ENCODE measurements around the gene CDH4.
"Not testable (repeated sequence)": the region's sequence is repeated elsewhere in the genome, so short reads cannot be mapped to it uniquely, and the experiment has no call there.

The CDH4 gene

GRCh38 chr20:61253640-61254511, 1.8 kb downstream of the CDH4 start:
- DNase-seq = peak; percentile 24

- DNase-seq = peak; percentile 43
Observed at GRCh38 chr20:61254881-61255626, 3.0 kb downstream of the CDH4 start.

GRCh38 chr20:61256365-61256764, 4.3 kb downstream of the CDH4 start:
- DNase-seq = no peak

GRCh38 chr20:61256824-61257223, 4.8 kb downstream of the CDH4 start:
- no peak for DNase-seq

GRCh38 chr20:61257611-61258010, 5.5 kb downstream of the CDH4 start:
- no peak for DNase-seq

- DNase-seq = no peak
Observed at GRCh38 chr20:61259741-61260140, 7.7 kb downstream of the CDH4 start.

GRCh38 chr20:61260905-61261304, 8.8 kb downstream of the CDH4 start:
- DNase-seq = no peak

GRCh38 chr20:61262036-61262435, 10.0 kb downstream of the CDH4 start:
- DNase-seq = no peak

- DNase-seq = no peak
Observed at GRCh38 chr20:61262514-61262913, 10.5 kb downstream of the CDH4 start.

- no peak for DNase-seq
Observed at GRCh38 chr20:61263084-61263695, 11.1 kb downstream of the CDH4 start.

GRCh38 chr20:61263938-61264337, 11.9 kb downstream of the CDH4 start:
- DNase-seq = no peak

- DNase-seq = no peak
Observed at GRCh38 chr20:61267241-61267640, 15.2 kb downstream of the CDH4 start.

- DNase-seq = no peak
Observed at GRCh38 chr20:61268024-61268423, 16.0 kb downstream of the CDH4 start.

GRCh38 chr20:61271312-61272231, 19.5 kb downstream of the CDH4 start:
- DNase-seq = no peak

- DNase-seq = not testable (repeated sequence)
Observed at GRCh38 chr20:61273024-61273423, 21.0 kb downstream of the CDH4 start.

- DNase-seq = not testable (repeated sequence)
Observed at GRCh38 chr20:61273666-61274065, 21.6 kb downstream of the CDH4 start.

GRCh38 chr20:61274326-61274725, 22.3 kb downstream of the CDH4 start:
- DNase-seq = no peak

GRCh38 chr20:61278296-61278695, 26.2 kb downstream of the CDH4 start:
- DNase-seq = no peak

- no peak for DNase-seq
Observed at GRCh38 chr20:61279621-61280150, 27.6 kb downstream of the CDH4 start.

- no peak for DNase-seq
Observed at GRCh38 chr20:61280217-61280980, 28.3 kb downstream of the CDH4 start.

GRCh38 chr20:61281286-61281795, 29.3 kb downstream of the CDH4 start:
- no peak for DNase-seq
